H1 (cell line): ENCODE results near the gene TOR4A. TPM values are rescaled to one million over a fixed set of nuclear protein-coding genes. Genes with fewer than 3 reads are reported as not detected.

ENCODE experiments used
- CTCF ChIA-PET: fragments of 300-600 bp; sonication (Branson Sonifier 250); formaldehyde crosslinking; loops from one replicate; lab custom pipeline; 2021; ENCODE audit not compliant: partially characterized antibody; lab: Charles Lee
- POLR2A ChIA-PET: fragments of 300-600 bp; sonication (Branson Sonifier 250); formaldehyde crosslinking; loops from one replicate; lab custom pipeline; 2021; ENCODE audit warnings: inconsistent platforms; ENCODE audit not compliant: partially characterized antibody; lab: Charles Lee
- DNase-seq, 2 experiments: peaks; one replicate each; pipeline versions ENCODE4 v3.0.0 to v3.0.0-alpha.2; 2010 to 2022; ENCODE audit warnings: low spot score in 2 of 2, low read depth in 1 of 2, mixed read lengths in 1 of 2
- FAIRE-seq: peaks from 2 replicates; lab custom pipeline; 2011; peaks lifted over from hg19 to GRCh38; lab: Jason Lieb, UNC
- H2AFZ ChIP-seq: 2 replicates; pipeline ENCODE4 v1.8.1; 2012; ENCODE audit warnings: low read length, inconsistent platforms
- H2AK5ac ChIP-seq: 2 replicates; pipeline ENCODE4 v1.6.1; 2013; ENCODE audit warnings: low read depth, low read length
- H2BK120ac ChIP-seq: replicated peaks from 2 replicates; pipeline ENCODE3; 2013; ENCODE audit warnings: low read depth, low read length, inconsistent platforms
- H2BK12ac ChIP-seq: 2 replicates; pipeline ENCODE4 v1.6.1; 2013; ENCODE audit warnings: low read depth, low read length
- H2BK15ac ChIP-seq: 2 replicates; pipeline ENCODE4 v1.6.1; 2013; ENCODE audit warnings: low read length
- H2BK20ac ChIP-seq: 2 replicates; pipeline ENCODE4 v1.6.1; 2013; ENCODE audit warnings: low read length
- H2BK5ac ChIP-seq: 2 replicates; pipeline ENCODE4 v1.6.1; 2013; ENCODE audit warnings: low read depth, low read length
- H3K14ac ChIP-seq: 2 replicates; pipeline ENCODE4 v1.6.1; 2013; ENCODE audit warnings: inconsistent platforms; ENCODE audit not compliant: insufficient read length
- H3K18ac ChIP-seq: 2 replicates; pipeline ENCODE4 v1.6.1; 2013; ENCODE audit warnings: low read length; ENCODE audit errors: extremely low read depth
- H3K23ac ChIP-seq: 2 replicates; pipeline ENCODE4 v1.6.1; 2013; ENCODE audit warnings: inconsistent platforms; ENCODE audit not compliant: insufficient read length
- H3K23me2 ChIP-seq: 2 replicates; pipeline ENCODE4 v1.6.1; 2013; ENCODE audit warnings: low read depth, low read length
- H3K27ac ChIP-seq: 2 replicates; pipeline ENCODE4 v1.6.1; 2011; ENCODE audit warnings: low read depth, low read length, inconsistent platforms
- H3K27me3 ChIP-seq, 4 experiments: replicated peaks in 1 of 4; 1 replicate in 1 of 4; 2 replicates in 3 of 4; pipeline versions ENCODE4 v1.6.1 to v1.8.1; 2011 to 2013; ENCODE audit warnings: low read length in 3 of 4, mild to moderate bottlenecking in 3 of 4, inconsistent platforms in 2 of 4, mixed read lengths in 2 of 4, moderate library complexity in 1 of 4; ENCODE audit not compliant: control insufficient read depth in 3 of 4, insufficient read depth in 3 of 4; ENCODE audit errors: extremely low read depth in 1 of 4
- H3K36me3 ChIP-seq, 4 experiments: 2 replicates each; pipeline versions ENCODE4 v1.6.1 to v1.8.1; 2011 to 2013; ENCODE audit warnings: mild to moderate bottlenecking in 4 of 4, low read length in 3 of 4, moderate library complexity in 2 of 4, control low read depth in 1 of 4, inconsistent platforms in 1 of 4; ENCODE audit not compliant: insufficient read depth in 4 of 4, control insufficient read depth in 2 of 4
- H3K4ac ChIP-seq: replicated peaks from 2 replicates; pipeline ENCODE3; 2013; ENCODE audit warnings: low read length, low read depth, mixed read lengths, inconsistent platforms; ENCODE audit not compliant: insufficient read length
- H3K4me1 ChIP-seq, 4 experiments: replicated peaks in 1 of 4; 1 replicate in 1 of 4; 2 replicates in 3 of 4; pipeline versions ENCODE4 v1.6.1 to v1.8.1; 2011 to 2013; ENCODE audit warnings: low read length in 3 of 4, inconsistent platforms in 2 of 4, mixed read lengths in 1 of 4; ENCODE audit not compliant: insufficient read depth in 4 of 4, control insufficient read depth in 3 of 4
- H3K4me2 ChIP-seq, 2 experiments: 2 replicates each; pipeline versions ENCODE4 v1.6.1 to v1.8.1; 2011 to 2013; ENCODE audit warnings: low read depth in 2 of 2, low read length in 2 of 2, control low read depth in 1 of 2, inconsistent platforms in 1 of 2, mild to moderate bottlenecking in 1 of 2; ENCODE audit not compliant: insufficient read depth in 1 of 2
- H3K4me3 ChIP-seq, 4 experiments: fragments of 200-600, 300-600 bp in 1 of 4; sonication (generic), shearing (Covaris generic), sonication (Bioruptor Twin) in 1 of 4; 2 replicates each; pipeline versions ENCODE4 v1.5.1 to v1.8.1; 2011 to 2016; ENCODE audit warnings: low read length in 4 of 4, low read depth in 3 of 4, control low read depth in 2 of 4, inconsistent platforms in 2 of 4, mild to moderate bottlenecking in 2 of 4, mixed read lengths in 1 of 4, moderate library complexity in 1 of 4; ENCODE audit not compliant: insufficient read depth in 2 of 4; ENCODE audit errors: extremely low read depth in 1 of 4
- H3K56ac ChIP-seq: replicated peaks from 2 replicates; pipeline ENCODE3; 2013; ENCODE audit warnings: low read depth, mild to moderate bottlenecking, mixed read lengths, low read length, inconsistent platforms; ENCODE audit not compliant: insufficient read length
- H3K79me1 ChIP-seq: 2 replicates; pipeline ENCODE4 v1.6.1; 2013; ENCODE audit warnings: low read depth, low read length, control low read depth
- H3K79me2 ChIP-seq, 2 experiments: 2 replicates each; pipeline versions ENCODE4 v1.6.1 to v1.8.1; 2012 to 2013; ENCODE audit warnings: low read length in 2 of 2, mild to moderate bottlenecking in 2 of 2, inconsistent platforms in 1 of 2; ENCODE audit not compliant: insufficient read depth in 2 of 2, control insufficient read depth in 1 of 2
- H3K9ac ChIP-seq, 4 experiments: replicated peaks in 1 of 4; 1 replicate in 1 of 4; 2 replicates in 3 of 4; pipeline versions ENCODE4 v1.6.1 to v1.8.1; 2011 to 2013; ENCODE audit warnings: low read depth in 3 of 4, low read length in 3 of 4, control low read depth in 2 of 4, mild to moderate bottlenecking in 2 of 4, moderate library complexity in 2 of 4, inconsistent platforms in 1 of 4; ENCODE audit errors: extremely low read depth in 1 of 4
- H3K9me3 ChIP-seq, 2 experiments: 2 replicates each; pipeline versions ENCODE4 v1.6.1 to v1.8.1; 2012 to 2013; ENCODE audit warnings: mild to moderate bottlenecking in 2 of 2, moderate library complexity in 2 of 2, control low read depth in 1 of 2, inconsistent platforms in 1 of 2, low read depth in 1 of 2, low read length in 1 of 2, mixed read lengths in 1 of 2; ENCODE audit not compliant: insufficient read depth in 2 of 2
- H4K20me1 ChIP-seq, 2 experiments: replicated peaks in 1 of 2; 2 replicates each; pipeline versions ENCODE3 to v1.8.1; 2011 to 2013; ENCODE audit warnings: inconsistent platforms in 2 of 2, low read length in 2 of 2, mild to moderate bottlenecking in 1 of 2; ENCODE audit not compliant: insufficient read depth in 2 of 2, control insufficient read depth in 1 of 2
- H4K5ac ChIP-seq: 2 replicates; pipeline ENCODE4 v1.6.1; 2013; ENCODE audit warnings: low read length, low read depth, mixed read lengths, inconsistent platforms; ENCODE audit not compliant: insufficient read length
- H4K8ac ChIP-seq: 2 replicates; pipeline ENCODE4 v1.8.0; 2013; ENCODE audit warnings: mild to moderate bottlenecking, moderate library complexity, low read length, inconsistent platforms; ENCODE audit not compliant: insufficient read depth; ENCODE audit errors: extremely low read depth
- H4K91ac ChIP-seq: replicated peaks from 2 replicates; pipeline ENCODE3; 2013; ENCODE audit warnings: low read length, mixed read lengths, inconsistent platforms; ENCODE audit not compliant: insufficient read length
- ASH2L ChIP-seq: fragments of 200-600, 300-600 bp; sonication (generic); IDR thresholded peaks from one replicate; pipeline ENCODE4 v1.7.1; 2017; ENCODE audit warnings: low read length
- ATF3 ChIP-seq: IDR thresholded peaks from 2 replicates; pipeline ENCODE4 v1.6.1; 2011; ENCODE audit warnings: low read depth, mild to moderate bottlenecking, low read length; ENCODE audit not compliant: insufficient read depth
- EP300 ChIP-seq, 2 experiments: IDR thresholded peaks; 1 replicate in 1 of 2; 2 replicates in 1 of 2; pipeline ENCODE4 v1.6.1; 2011 to 2012; ENCODE audit warnings: low read depth in 2 of 2, low read length in 2 of 2, mild to moderate bottlenecking in 2 of 2, borderline replicate concordance in 1 of 2, inconsistent platforms in 1 of 2, moderate library complexity in 1 of 2
- EZH2 ChIP-seq: fragments of 200-600 bp; sonication (generic); IDR thresholded peaks from 2 replicates; pipeline ENCODE4 v1.7.1; 2012; ENCODE audit warnings: low read depth, mild to moderate bottlenecking, moderate library complexity, low read length, inconsistent platforms; ENCODE audit not compliant: severe bottlenecking
- KDM5A ChIP-seq: fragments of 200-600 bp; IDR thresholded peaks from 2 replicates; pipeline ENCODE4 v1.7.1; 2012; ENCODE audit warnings: mild to moderate bottlenecking, low read length, inconsistent platforms, mixed read lengths
- NANOG ChIP-seq: IDR thresholded peaks from 2 replicates; pipeline ENCODE4 v1.6.1; 2011; ENCODE audit warnings: low read length, low read depth, mild to moderate bottlenecking, inconsistent platforms; ENCODE audit not compliant: insufficient read depth, poor library complexity, severe bottlenecking
- PHF8 ChIP-seq: fragments of 200-600 bp; sonication (generic); conservative IDR thresholded peaks from 2 replicates; pipeline ENCODE4 v1.7.1; 2012; ENCODE audit warnings: low read depth, mild to moderate bottlenecking, inconsistent platforms, low read length, moderate library complexity
- POLR2AphosphoS5 ChIP-seq: IDR thresholded peaks from 2 replicates; pipeline ENCODE4 v1.6.1; 2011; ENCODE audit warnings: low read depth, low read length
- SUZ12 ChIP-seq: fragments of 200-600 bp; sonication (generic); IDR thresholded peaks from 2 replicates; pipeline ENCODE4 v1.6.1; 2012; ENCODE audit warnings: mild to moderate bottlenecking, inconsistent platforms, low read length, moderate library complexity, mixed read lengths
- WGBS, 2 experiments: shearing (Covaris generic) in 1 of 2; methylation state at CpG; one replicate each; pipeline versions ENCODE4 v1.1.6 to v1.1.7; 2013 to 2015; ENCODE audit warnings: low lambda C conversion rate in 2 of 2, mixed read lengths in 2 of 2, inconsistent platforms in 1 of 2, low coverage in 1 of 2, missing lambda C conversion rate in 1 of 2; ENCODE audit not compliant: insufficient replicate concordance in 2 of 2, insufficient coverage in 1 of 2, insufficient read length in 1 of 2; ENCODE audit errors: extremely low coverage in 1 of 2, missing lambda C conversion rate in 1 of 2; 5-methylcytosine and 5-hydroxymethylcytosine counted together
- polyA plus RNA-seq, 7 experiments: library from polyadenylated mRNA; depleted of rRNA in 3 of 7; stranded (reverse) in 5 of 7; unstranded in 2 of 7; fragments of >200 nt in 5 of 7; fragments of 200-250 nt in 2 of 7; gene quantifications; 1 replicate in 5 of 7; 2 replicates in 1 of 7; 4 replicates in 1 of 7; pipeline versions ENCODE4 v1.2.1 to v1.2.3, GENCODE V29; 2011 to 2013; ENCODE audit warnings: missing spikeins in 2 of 7, mixed read lengths in 2 of 7
- total RNA-seq: library from RNA; stranded (reverse); fragmentation: NEBNext Ultra II Directional; extraction: Animal tissue kit (Norgen Biotek cat#: 25700); gene quantifications from 2 replicates; pipeline ENCODE4 v1.2.1, GENCODE V29; 2021

TOR4A gene
- total and polyA plus RNA-seq, 2 of the 8 experiments (the other 6 are each of a cell fraction or from before 2014, with no cell fraction given) = 8.4 to 9.3 TPM

- Histone ChIP-seq H2BK5ac (no peak overlapping the region; the same call in 1 of the 2 replicates), H4K5ac (no peak overlapping the region), H3K23me2 (peaks cover under 1% of the 10 kb centered on the region; the same call in 1 of the 2 replicates), H3K27ac (no peak overlapping the region), H3K9ac (no peak overlapping the region), H2BK15ac (no peak overlapping the region), H3K4me1 (peaks cover 0 to 3% (median 1%) of the 10 kb centered on the region in 4 experiments; a peak in 3 of 7 replicates), H3K9me3 (no peaks in the 10 kb centered on the region), H3K4me2 (no peak overlapping the region), H3K27me3 (no peaks in the 10 kb centered on the region), H3K36me3 (peaks cover 6 to 39% (median 27%) of the 10 kb centered on the region in 4 experiments), H2BK12ac (no peak overlapping the region), H4K8ac (no peak overlapping the region), H3K79me2 (no peaks in the 10 kb centered on the region), H2BK120ac (no peak overlapping the region), H3K4me3 (no peak overlapping the region), H3K23ac (no peak overlapping the region), H4K20me1 (peaks cover 4 to 9% of the 10 kb centered on the region in 2 experiments), H3K14ac (no peak overlapping the region), H3K18ac (no peak overlapping the region), H3K56ac (no peak overlapping the region), H3K79me1 (no peaks in the 10 kb centered on the region), H2AFZ (no peak overlapping the region), H2BK20ac (no peak overlapping the region)
- 93% methylated on average over 19 of the region's 19 CpGs; no CpG with 5 or more reads in 1 of the 2 experiments for WGBS, 2 experiments
- DNase-seq = no peak
- no peak for FAIRE-seq
- POLR2A ChIA-PET = interaction anchor here (1.7 to 69.9 kb wide), 3 partner anchors 12 to 34 kb away, joined by 4 to 1462 read pairs (median 1462); partner anchors contain the start of genes CYSRT1, NDOR1, NELFB and RNF208
- CTCF ChIA-PET = interaction anchor here (1.1 to 1.9 kb wide), 3 partner anchors 11 to 32 kb away, joined by 3 to 6 read pairs (median 4); no protein-coding TSS in a partner anchor
- no peak for TF ChIP-seq KDM5A
- no peak for TF ChIP-seq NANOG
- no peak for TF ChIP-seq POLR2AphosphoS5
- TF ChIP-seq EZH2 = no peak
- TF ChIP-seq PHF8 = no peak
- no peak for TF ChIP-seq EP300 (IDR thresholded peaks at IDR 0.05; ENCODE audit: borderline replicate concordance in 1 of 2, low read depth in 2 of 2, low read length in 2 of 2)
- TF ChIP-seq ASH2L = no peak
- no peak for TF ChIP-seq ATF3
- no peak for TF ChIP-seq SUZ12
- TF ChIP-seq, all 59 proteins: peak for 0
- Histone ChIP-seq H4K91ac (no peak overlapping the region), H3K4ac (no peak overlapping the region), H2AK5ac (no peak overlapping the region)
Observed at GRCh38 chr9:137268538-137269201, 8.9 kb upstream of the TOR4A start.
